Keratinocyte (primary cell): ENCODE measurements around the gene ZBTB20. TPM values are rescaled to one million over a fixed set of nuclear protein-coding genes. Genes with fewer than 3 reads are reported as not detected.

Experiments
- DNase-seq: peaks from one replicate; pipeline ENCODE4 v3.0.0-alpha.2; 2011; ENCODE audit warnings: low read depth, missing footprints, low spot score
- FAIRE-seq: peaks from 2 replicates; lab custom pipeline; 2011; peaks lifted over from hg19 to GRCh38; lab: Jason Lieb, UNC
- H2AFZ ChIP-seq: 2 replicates; pipeline ENCODE4 v1.6.0; 2012; ENCODE audit warnings: low read length, control low read depth, inconsistent platforms; ENCODE audit not compliant: control insufficient read depth
- H3K27ac ChIP-seq: 2 replicates; pipeline ENCODE4 v1.5.1; 2011; ENCODE audit warnings: low read length; ENCODE audit not compliant: control insufficient read depth, insufficient read depth
- H3K27me3 ChIP-seq: 3 replicates; pipeline ENCODE4 v1.6.0; 2011; ENCODE audit warnings: low read length; ENCODE audit not compliant: control insufficient read depth, insufficient read depth; ENCODE audit errors: extremely low read depth
- H3K36me3 ChIP-seq, 2 experiments: 2 replicates in 1 of 2; 3 replicates in 1 of 2; pipeline ENCODE4 v1.5.1; 2011; ENCODE audit warnings: low read length in 2 of 2, mild to moderate bottlenecking in 1 of 2; ENCODE audit not compliant: control insufficient read depth in 2 of 2, insufficient read depth in 2 of 2; ENCODE audit errors: extremely low read depth in 1 of 2
- H3K4me1 ChIP-seq: 3 replicates; pipeline ENCODE4 v1.5.1; 2011; ENCODE audit warnings: low read length; ENCODE audit not compliant: control insufficient read depth, insufficient read depth; ENCODE audit errors: extremely low read depth
- H3K4me2 ChIP-seq: 3 replicates; pipeline ENCODE4 v1.6.0; 2011; ENCODE audit warnings: low read depth, low read length; ENCODE audit not compliant: control insufficient read depth, insufficient read depth; ENCODE audit errors: extremely low read depth
- H3K4me3 ChIP-seq, 3 experiments: fragments of 200-600 bp in 1 of 3; sonication (generic) in 1 of 3; 2 replicates in 2 of 3; 3 replicates in 1 of 3; pipeline ENCODE4 v1.5.1; 2011 to 2016; ENCODE audit warnings: low read length in 3 of 3, mild to moderate bottlenecking in 3 of 3, control low read depth in 2 of 3, inconsistent platforms in 1 of 3, low read depth in 1 of 3, mixed read lengths in 1 of 3, mixed run types in 1 of 3, moderate library complexity in 1 of 3; ENCODE audit not compliant: control insufficient read depth in 2 of 3, insufficient read depth in 2 of 3; ENCODE audit errors: extremely low read depth in 1 of 3
- H3K79me2 ChIP-seq: 2 replicates; pipeline ENCODE4 v1.6.0; 2012; ENCODE audit warnings: low read length; ENCODE audit not compliant: control insufficient read depth, insufficient read depth
- H3K9ac ChIP-seq: 3 replicates; pipeline ENCODE4 v1.6.0; 2011; ENCODE audit warnings: low read length; ENCODE audit not compliant: control insufficient read depth, insufficient read depth; ENCODE audit errors: extremely low read depth
- H3K9me1 ChIP-seq: 3 replicates; pipeline ENCODE4 v1.6.0; 2011; ENCODE audit warnings: low read length; ENCODE audit not compliant: control insufficient read depth, insufficient read depth; ENCODE audit errors: extremely low read depth
- H3K9me3 ChIP-seq: 2 replicates; pipeline ENCODE4 v1.5.1; 2012; ENCODE audit warnings: low read depth, low read length; ENCODE audit not compliant: control insufficient read depth
- H4K20me1 ChIP-seq: 3 replicates; pipeline ENCODE4 v1.6.0; 2011; ENCODE audit warnings: low read length; ENCODE audit not compliant: control insufficient read depth, insufficient read depth; ENCODE audit errors: extremely low read depth
- EZH2 ChIP-seq: IDR thresholded peaks from one replicate; pipeline ENCODE4 v1.6.1; 2012; ENCODE audit warnings: inconsistent platforms, mild to moderate bottlenecking, low read length, moderate library complexity
- dilution Hi-C: fragments of 300-500 bp; cut with MboI; formaldehyde crosslinking; loops from one replicate; pipeline ENCODE4 v1.7.0; 2020; ENCODE audit warnings: low sequenced_read_pairs; ENCODE audit not compliant: extremely low pct_ligation_motif_present
- polyA plus RNA-seq, 5 experiments: library from polyadenylated mRNA; depleted of rRNA in 3 of 5; stranded (reverse) in 3 of 5; stranded (forward) in 1 of 5; unstranded in 1 of 5; fragments of >200 nt; gene quantifications; 1 replicate in 1 of 5; 2 replicates in 3 of 5; 3 replicates in 1 of 5; pipeline versions ENCODE4 v1.2.1 to v1.2.3, GENCODE V29; 2011 to 2012; ENCODE audit warnings: missing spikeins in 2 of 5, low read depth in 1 of 5, low replicate concordance in 1 of 5
- TF ChIP-seq, protein P1 (sequence below), 3 experiments: IDR thresholded peaks in 1 of 3; conservative IDR thresholded peaks in 1 of 3; optimal IDR thresholded peaks in 1 of 3; 2 replicates in 2 of 3; 3 replicates in 1 of 3; pipeline versions ENCODE3 to v1.5.1; 2011; ENCODE audit warnings: low read length in 3 of 3, mild to moderate bottlenecking in 3 of 3, moderate library complexity in 2 of 3, control low read depth in 1 of 3, inconsistent platforms in 1 of 3; ENCODE audit not compliant: insufficient read depth in 2 of 3; ENCODE audit errors: extremely low read depth in 1 of 3

Gene ZBTB20
- polyA plus RNA-seq, 1 donor (not counting 4 experiments of a cell fraction or from before 2014, with no cell fraction given) = 0.52 TPM

DNA sequence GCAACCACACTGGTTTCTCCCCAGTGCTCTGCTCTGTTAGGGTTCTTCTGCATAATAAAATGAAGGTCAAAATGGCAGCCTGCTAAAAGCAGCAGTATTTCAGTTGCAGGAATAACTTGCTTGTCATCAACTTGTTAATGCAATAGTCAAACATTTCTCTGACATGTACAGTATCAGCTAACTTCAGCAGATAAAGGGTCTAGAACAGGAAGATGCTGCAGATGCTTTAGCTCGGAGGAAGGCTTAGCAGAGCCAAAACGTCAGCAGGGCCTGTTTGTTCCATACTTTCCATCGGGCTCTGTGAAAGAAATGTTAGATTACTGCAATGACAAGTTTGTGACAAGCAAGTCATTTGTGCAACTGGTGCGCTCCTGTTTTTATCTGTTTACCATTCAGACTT lies 561.4 kb downstream of the ZBTB20 start:
- Histone ChIP-seq H3K27me3 (no peaks in the 10 kb centered on the region), H3K79me2 (no peaks in the 10 kb centered on the region), H3K9me3 (no peaks in the 10 kb centered on the region), H3K4me2 (no peak overlapping the region), H3K9ac (no peak overlapping the region), H3K27ac (no peak overlapping the region), H3K4me3 (no peak overlapping the region), H3K36me3 (no peaks in the 10 kb centered on the region), H3K4me1 (no peaks in the 10 kb centered on the region), H4K20me1 (no peaks in the 10 kb centered on the region), H3K9me1 (no peaks in the 10 kb centered on the region), H2AFZ (no peak overlapping the region)
- FAIRE-seq (no peak), DNase-seq (no peak)
- TF ChIP-seq, protein P1, sequence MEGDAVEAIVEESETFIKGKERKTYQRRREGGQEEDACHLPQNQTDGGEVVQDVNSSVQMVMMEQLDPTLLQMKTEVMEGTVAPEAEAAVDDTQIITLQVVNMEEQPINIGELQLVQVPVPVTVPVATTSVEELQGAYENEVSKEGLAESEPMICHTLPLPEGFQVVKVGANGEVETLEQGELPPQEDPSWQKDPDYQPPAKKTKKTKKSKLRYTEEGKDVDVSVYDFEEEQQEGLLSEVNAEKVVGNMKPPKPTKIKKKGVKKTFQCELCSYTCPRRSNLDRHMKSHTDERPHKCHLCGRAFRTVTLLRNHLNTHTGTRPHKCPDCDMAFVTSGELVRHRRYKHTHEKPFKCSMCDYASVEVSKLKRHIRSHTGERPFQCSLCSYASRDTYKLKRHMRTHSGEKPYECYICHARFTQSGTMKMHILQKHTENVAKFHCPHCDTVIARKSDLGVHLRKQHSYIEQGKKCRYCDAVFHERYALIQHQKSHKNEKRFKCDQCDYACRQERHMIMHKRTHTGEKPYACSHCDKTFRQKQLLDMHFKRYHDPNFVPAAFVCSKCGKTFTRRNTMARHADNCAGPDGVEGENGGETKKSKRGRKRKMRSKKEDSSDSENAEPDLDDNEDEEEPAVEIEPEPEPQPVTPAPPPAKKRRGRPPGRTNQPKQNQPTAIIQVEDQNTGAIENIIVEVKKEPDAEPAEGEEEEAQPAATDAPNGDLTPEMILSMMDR (optimal IDR thresholded peaks at IDR 0.05 in 1 of 3, IDR thresholded peaks at IDR 0.05 in 1 of 3, conservative IDR thresholded peaks at IDR 0.05 in 1 of 3; ENCODE audit: extremely low read depth in 1 of 3, insufficient read depth in 2 of 3, low read length in 3 of 3) = no peak
- TF ChIP-seq EZH2 = no peak
- dilution Hi-C loops = no loop called here

DNA sequence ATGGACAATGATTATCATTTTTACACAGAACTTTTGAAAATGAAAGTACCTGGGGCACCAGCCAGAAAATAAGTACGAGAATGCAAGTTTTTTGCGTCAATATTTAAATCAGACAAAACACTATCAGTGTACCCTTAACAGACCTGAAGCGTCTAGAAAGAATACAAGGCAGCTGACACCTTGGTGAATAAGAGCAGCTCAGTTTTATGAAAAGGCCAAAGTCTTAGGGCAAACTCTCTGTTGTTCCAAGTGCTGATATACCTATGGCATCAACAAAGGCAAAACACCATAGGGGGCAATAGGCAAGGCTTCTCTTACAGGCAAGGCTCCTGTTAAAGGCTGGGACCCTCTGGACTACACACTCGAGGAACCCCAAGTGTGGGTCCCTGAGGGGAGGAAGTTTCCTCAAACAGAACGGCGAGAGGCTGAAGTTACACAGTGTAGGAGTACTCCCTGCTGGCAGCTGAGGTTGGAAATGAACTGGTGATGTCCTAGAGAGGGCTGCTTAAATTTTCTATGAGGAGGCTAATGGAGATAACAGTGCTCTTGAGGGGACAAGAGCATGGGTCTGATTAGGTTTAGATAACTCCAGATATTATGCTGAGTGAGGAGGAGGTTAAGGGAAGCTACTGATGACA lies 562.2 kb downstream of the ZBTB20 start:
- Histone ChIP-seq H3K4me2 (no peak overlapping the region), H3K4me3 (no peak overlapping the region), H3K9me3 (no peaks in the 10 kb centered on the region), H3K4me1 (no peaks in the 10 kb centered on the region), H2AFZ (no peak overlapping the region), H3K9me1 (no peaks in the 10 kb centered on the region), H3K27me3 (no peaks in the 10 kb centered on the region), H3K9ac (no peak overlapping the region), H4K20me1 (no peaks in the 10 kb centered on the region), H3K36me3 (no peaks in the 10 kb centered on the region), H3K79me2 (no peaks in the 10 kb centered on the region), H3K27ac (no peak overlapping the region)
- no peak for FAIRE-seq
- dilution Hi-C loops = no loop called here
- no peak for TF ChIP-seq EZH2
- TF ChIP-seq, protein P1 (optimal IDR thresholded peaks at IDR 0.05 in 1 of 3, IDR thresholded peaks at IDR 0.05 in 1 of 3, conservative IDR thresholded peaks at IDR 0.05 in 1 of 3; ENCODE audit: extremely low read depth in 1 of 3, insufficient read depth in 2 of 3, low read length in 3 of 3) = peak in 1 of 3 experiments; percentile 7
- no peak for DNase-seq
